Measurements from ENCODE around the gene ACIN1. TPM values are rescaled to one million over a fixed set of nuclear protein-coding genes. Genes with fewer than 3 reads are reported as not detected.

ACIN1 gene
- total and polyA plus RNA-seq, 2 of the 13 experiments (the other 11 are each of a cell fraction or from before 2014, with no cell fraction given) = 165 to 183 TPM

- Histone ChIP-seq H3K9ac (ENCODE audit: insufficient read depth, low read depth, low read length) (no peak overlapping the region), H3K36me3 (replicated peaks in 1 of 2; ENCODE audit: control insufficient read depth in 1 of 2, insufficient read depth in 2 of 2, low read length in 2 of 2) (no peaks in the 10 kb centered on the region), H3K27ac (ENCODE audit: extremely low read length, insufficient read depth, low read length) (no peak overlapping the region), H3K4me1 (ENCODE audit: insufficient read depth, low read length) (peaks cover 20% of the 10 kb centered on the region), H3K4me2 (ENCODE audit: low read depth, low read length) (no peak overlapping the region), H3K27me3 (ENCODE audit: control insufficient read depth in 1 of 2, insufficient read depth in 2 of 2, low read length in 2 of 2) (peaks cover 11 to 23% of the 10 kb centered on the region in 2 experiments), H3K9me3 (ENCODE audit: low read length) (no peaks in the 10 kb centered on the region), H3K79me2 (ENCODE audit: insufficient read depth, low read length) (no peaks in the 10 kb centered on the region), H2AFZ (ENCODE audit: low read length) (no peak overlapping the region), H4K20me1 (ENCODE audit: insufficient read depth, low read length) (no peaks in the 10 kb centered on the region), H3K4me3 (replicated peaks in 1 of 3; ENCODE audit: insufficient read depth in 1 of 3, low read depth in 2 of 3, low read length in 3 of 3) (no peak overlapping the region)
- 82% methylated on average over 85 of the region's 85 CpGs for WGBS (ENCODE audit: low lambda C conversion rate)
- CTCF ChIA-PET (ENCODE audit: low intra/inter-chr PET ratio, low total read pairs) = interaction anchor here (1.4 kb wide), 1 partner anchor 61 kb away, joined by 5 read pairs; no protein-coding TSS in a partner anchor
- intact Hi-C loops (cut with micrococcal nuclease; ENCODE audit: unreplicated experiment) (no loop called here), in situ Hi-C loops (cut with HindIII; ENCODE audit: extremely low pct_ligation_motif_present, low pct_unique_long_range_greater_than_20kb) (no loop called here)
- DNase-seq (ENCODE audit: low spot score) = no peak
- no peak for ATAC-seq
- TF ChIP-seq TMF1 (CRISPR knock-in tag; IDR thresholded peaks at IDR 0.05; ENCODE audit: low read depth) = 0 out of 2 replicates have a peak, but pooled peaks have one; percentile 28
- no peak for TF ChIP-seq ZNF839 (CRISPR knock-in tag; IDR thresholded peaks at IDR 0.05; ENCODE audit: borderline replicate concordance)
- BruUV-seq (replicated peaks) = no TSS peak
- FAIRE-seq = no peak
- POLR2A ChIA-PET = interaction anchor here (1.0 to 1.3 kb wide), 2 partner anchors 10 to 72 kb away, joined by 3 read pairs; no protein-coding TSS in a partner anchor
Measured at GRCh38 chr14:23047751-23048693, 46.9 kb downstream of the ACIN1 start.

- 32% methylated on average over 6 of the region's 6 CpGs for WGBS (ENCODE audit: low lambda C conversion rate)
- no peak for TF ChIP-seq ATF7 (IDR thresholded peaks at IDR 0.05)
- 0 out of 2 replicates have a peak, but pooled peaks have one; percentile 15 for TF ChIP-seq ATF7 (CRISPR knock-in tag; IDR thresholded peaks at IDR 0.05)
- TF ChIP-seq ZNF552 (CRISPR knock-in tag; IDR thresholded peaks at IDR 0.05; ENCODE audit: borderline replicate concordance) = 0 out of 2 replicates have a peak, but pooled peaks have one; percentile 28
- TF ChIP-seq ZFX (CRISPR knock-in tag; IDR thresholded peaks at IDR 0.05; ENCODE audit: low read depth) = 0 out of 2 replicates have a peak, but pooled peaks have one; percentile 21
- TF ChIP-seq KDM5B (CRISPR knock-in tag; IDR thresholded peaks at IDR 0.05; ENCODE audit: borderline replicate concordance) = 0 out of 2 replicates have a peak, but pooled peaks have one; percentile 18
- no peak for TF ChIP-seq ZNF121 (CRISPR knock-in tag; IDR thresholded peaks at IDR 0.05)
- TF ChIP-seq, protein P1, sequence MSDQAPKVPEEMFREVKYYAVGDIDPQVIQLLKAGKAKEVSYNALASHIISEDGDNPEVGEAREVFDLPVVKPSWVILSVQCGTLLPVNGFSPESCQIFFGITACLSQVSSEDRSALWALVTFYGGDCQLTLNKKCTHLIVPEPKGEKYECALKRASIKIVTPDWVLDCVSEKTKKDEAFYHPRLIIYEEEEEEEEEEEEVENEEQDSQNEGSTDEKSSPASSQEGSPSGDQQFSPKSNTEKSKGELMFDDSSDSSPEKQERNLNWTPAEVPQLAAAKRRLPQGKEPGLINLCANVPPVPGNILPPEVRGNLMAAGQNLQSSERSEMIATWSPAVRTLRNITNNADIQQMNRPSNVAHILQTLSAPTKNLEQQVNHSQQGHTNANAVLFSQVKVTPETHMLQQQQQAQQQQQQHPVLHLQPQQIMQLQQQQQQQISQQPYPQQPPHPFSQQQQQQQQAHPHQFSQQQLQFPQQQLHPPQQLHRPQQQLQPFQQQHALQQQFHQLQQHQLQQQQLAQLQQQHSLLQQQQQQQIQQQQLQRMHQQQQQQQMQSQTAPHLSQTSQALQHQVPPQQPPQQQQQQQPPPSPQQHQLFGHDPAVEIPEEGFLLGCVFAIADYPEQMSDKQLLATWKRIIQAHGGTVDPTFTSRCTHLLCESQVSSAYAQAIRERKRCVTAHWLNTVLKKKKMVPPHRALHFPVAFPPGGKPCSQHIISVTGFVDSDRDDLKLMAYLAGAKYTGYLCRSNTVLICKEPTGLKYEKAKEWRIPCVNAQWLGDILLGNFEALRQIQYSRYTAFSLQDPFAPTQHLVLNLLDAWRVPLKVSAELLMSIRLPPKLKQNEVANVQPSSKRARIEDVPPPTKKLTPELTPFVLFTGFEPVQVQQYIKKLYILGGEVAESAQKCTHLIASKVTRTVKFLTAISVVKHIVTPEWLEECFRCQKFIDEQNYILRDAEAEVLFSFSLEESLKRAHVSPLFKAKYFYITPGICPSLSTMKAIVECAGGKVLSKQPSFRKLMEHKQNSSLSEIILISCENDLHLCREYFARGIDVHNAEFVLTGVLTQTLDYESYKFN (CRISPR knock-in tag; conservative IDR thresholded peaks at IDR 0.05) = no peak
- TF ChIP-seq ZBTB34 (CRISPR knock-in tag; IDR thresholded peaks at IDR 0.05) = no peak
Measured at GRCh38 chr14:23047034-23047634, 47.8 kb downstream of the ACIN1 start.

More at GRCh38 chr14:23047034-23047634, 47.8 kb downstream of the ACIN1 start:
- no peaks in the 10 kb centered on the region for H3K79me2 ChIP-seq (ENCODE audit: insufficient read depth, low read length)
- CTCF ChIA-PET (ENCODE audit: low intra/inter-chr PET ratio, low total read pairs) = interaction anchor here (1.4 kb wide), 1 partner anchor 61 kb away, joined by 5 read pairs; no protein-coding TSS in a partner anchor
- in situ Hi-C loops (cut with HindIII; ENCODE audit: extremely low pct_ligation_motif_present, low pct_unique_long_range_greater_than_20kb) = no loop called here
- intact Hi-C loops (cut with micrococcal nuclease; ENCODE audit: unreplicated experiment) = no loop called here
- DNase-seq (ENCODE audit: low spot score) (no peak), FAIRE-seq (no peak), ATAC-seq (no peak)
- no peak overlapping the region for H3K27ac ChIP-seq (ENCODE audit: extremely low read length, insufficient read depth, low read length)
- H3K27me3 ChIP-seq (ENCODE audit: control insufficient read depth in 1 of 2, insufficient read depth in 2 of 2, low read length in 2 of 2) = peaks cover 16 to 32% of the 10 kb centered on the region in 2 experiments
- H3K4me2 ChIP-seq (ENCODE audit: low read depth, low read length) = no peak overlapping the region
- H3K4me1 ChIP-seq (ENCODE audit: insufficient read depth, low read length) = peaks cover 14% of the 10 kb centered on the region
- POLR2A ChIA-PET = interaction anchor here (0.7 to 1.6 kb wide), 6 partner anchors 9 to 71 kb away, joined by 3 to 9 read pairs (median 3); no protein-coding TSS in a partner anchor
- no peak overlapping the region for H2AFZ ChIP-seq (ENCODE audit: low read length)
- no peaks in the 10 kb centered on the region for H4K20me1 ChIP-seq (ENCODE audit: insufficient read depth, low read length)
- no peaks in the 10 kb centered on the region for H3K9me3 ChIP-seq (ENCODE audit: low read length)
- no peak overlapping the region for H3K4me3 ChIP-seq (replicated peaks in 1 of 3; ENCODE audit: insufficient read depth in 1 of 3, low read depth in 2 of 3, low read length in 3 of 3)
- H3K36me3 ChIP-seq (replicated peaks in 1 of 2; ENCODE audit: control insufficient read depth in 1 of 2, insufficient read depth in 2 of 2, low read length in 2 of 2) = no peaks in the 10 kb centered on the region
- H3K9ac ChIP-seq (ENCODE audit: insufficient read depth, low read depth, low read length) = no peak overlapping the region
- BruUV-seq (replicated peaks) = no TSS peak

Measured in HepG2 (cell line).